Measurements from ENCODE around the gene SAMD8.

SAMD8 gene

GRCh38 chr10:75111365-75111906 lies at the start of gene SAMD8:
TSS of gene SAMD8 (plus strand) at chr10:75111656. CDS start at chr10:75150529, 38,873 bp downstream.
- peak; percentile 90 for ATAC-seq
- no peaks in the 10 kb centered on the region for H3K27me3 Mint-ChIP-seq
- peaks cover 57% of the 10 kb centered on the region for H3K4me1 Mint-ChIP-seq
- peak within 1 kb of the TSS; percentile 93 to 96 for H3K4me3 Mint-ChIP-seq
- peaks cover 0 to 6% of the 10 kb centered on the region in 2 donors for H3K9me3 Mint-ChIP-seq
- peak; percentile 97 to 99 for DNase-seq
- peak within 1 kb of the TSS; percentile 94 to 96 for H3K27ac Mint-ChIP-seq

- Mint-ChIP-seq H3K27me3 (no peaks in the 10 kb centered on the region), H3K27ac (no peak overlapping the region), H3K9me3 (no peaks in the 10 kb centered on the region), H3K4me1 (no peaks in the 10 kb centered on the region), H3K4me3 (no peak overlapping the region)
- ATAC-seq: no peak
- no peak for DNase-seq
Observed at GRCh38 chr10:75061709-75062505, 49.5 kb upstream of the SAMD8 start.

GRCh38 chr10:75062506-75063299 lies 48.8 kb upstream of the SAMD8 start:
- H3K4me3 Mint-ChIP-seq: no peak overlapping the region
- H3K27ac Mint-ChIP-seq: peak overlapping the region in 1 of 2 donors; percentile 54
- H3K9me3 Mint-ChIP-seq: no peaks in the 10 kb centered on the region
- DNase-seq: no peak
- H3K4me1 Mint-ChIP-seq: no peaks in the 10 kb centered on the region
- no peaks in the 10 kb centered on the region for H3K27me3 Mint-ChIP-seq
- no peak for ATAC-seq

- ATAC-seq (no peak), DNase-seq (no peak)
- Mint-ChIP-seq H3K27ac (no peak overlapping the region), H3K4me1 (no peaks in the 10 kb centered on the region), H3K9me3 (no peaks in the 10 kb centered on the region), H3K27me3 (no peaks in the 10 kb centered on the region), H3K4me3 (no peak overlapping the region)
Observed at GRCh38 chr10:75063461-75064230, 47.8 kb upstream of the SAMD8 start.

GRCh38 chr10:75065076-75065475 lies 46.4 kb upstream of the SAMD8 start:
- no peak overlapping the region for H3K27ac Mint-ChIP-seq
- no peak for ATAC-seq
- H3K4me3 Mint-ChIP-seq: no peak overlapping the region
- H3K27me3 Mint-ChIP-seq: no peaks in the 10 kb centered on the region
- DNase-seq: no peak
- H3K9me3 Mint-ChIP-seq: no peaks in the 10 kb centered on the region
- peaks cover 5% of the 10 kb centered on the region for H3K4me1 Mint-ChIP-seq

- no peak overlapping the region for H3K4me3 Mint-ChIP-seq
- no peaks in the 10 kb centered on the region for H3K9me3 Mint-ChIP-seq
- DNase-seq (no peak), ATAC-seq (no peak)
- H3K4me1 Mint-ChIP-seq: peaks cover 12% of the 10 kb centered on the region
- no peaks in the 10 kb centered on the region for H3K27me3 Mint-ChIP-seq
- no peak overlapping the region for H3K27ac Mint-ChIP-seq
Observed at GRCh38 chr10:75066271-75066670, 45.2 kb upstream of the SAMD8 start.

GRCh38 chr10:75067272-75067671 lies 44.2 kb upstream of the SAMD8 start:
- H3K4me1 Mint-ChIP-seq: peaks cover 12% of the 10 kb centered on the region
- H3K27me3 Mint-ChIP-seq: no peaks in the 10 kb centered on the region
- ATAC-seq (no peak), DNase-seq (no peak)
- no peaks in the 10 kb centered on the region for H3K9me3 Mint-ChIP-seq
- no peak overlapping the region for H3K4me3 Mint-ChIP-seq
- no peak overlapping the region for H3K27ac Mint-ChIP-seq

GRCh38 chr10:75068523-75068922 lies 42.9 kb upstream of the SAMD8 start:
- no peak for DNase-seq
- Mint-ChIP-seq H3K27me3 (no peaks in the 10 kb centered on the region), H3K4me3 (no peak overlapping the region), H3K9me3 (no peaks in the 10 kb centered on the region), H3K4me1 (peaks cover 12% of the 10 kb centered on the region), H3K27ac (no peak overlapping the region)
- no peak for ATAC-seq

- no peak for DNase-seq
- peaks cover 22% of the 10 kb centered on the region for H3K4me1 Mint-ChIP-seq
- H3K27me3 Mint-ChIP-seq: no peaks in the 10 kb centered on the region
- no peaks in the 10 kb centered on the region for H3K9me3 Mint-ChIP-seq
- ATAC-seq: no peak
- no peak overlapping the region for H3K4me3 Mint-ChIP-seq
- peak overlapping the region in 1 of 2 donors; percentile 69 for H3K27ac Mint-ChIP-seq
Observed at GRCh38 chr10:75070476-75070875, 41.0 kb upstream of the SAMD8 start.

GRCh38 chr10:75070961-75071428 lies 40.5 kb upstream of the SAMD8 start:
- no peaks in the 10 kb centered on the region for H3K27me3 Mint-ChIP-seq
- ATAC-seq: no peak
- no peak overlapping the region for H3K27ac Mint-ChIP-seq
- peaks cover 24% of the 10 kb centered on the region for H3K4me1 Mint-ChIP-seq
- H3K4me3 Mint-ChIP-seq: no peak overlapping the region
- H3K9me3 Mint-ChIP-seq: no peaks in the 10 kb centered on the region
- DNase-seq: no peak

GRCh38 chr10:75071756-75072155 lies 39.7 kb upstream of the SAMD8 start:
- Mint-ChIP-seq H3K4me3 (no peak overlapping the region), H3K4me1 (peaks cover 24% of the 10 kb centered on the region), H3K27ac (no peak overlapping the region), H3K9me3 (no peaks in the 10 kb centered on the region), H3K27me3 (no peaks in the 10 kb centered on the region)
- ATAC-seq (no peak), DNase-seq (no peak)

- Mint-ChIP-seq H3K9me3 (no peaks in the 10 kb centered on the region), H3K27me3 (no peaks in the 10 kb centered on the region), H3K27ac (no peak overlapping the region), H3K4me3 (no peak overlapping the region), H3K4me1 (peaks cover 24% of the 10 kb centered on the region)
- ATAC-seq (no peak), DNase-seq (no peak)
Observed at GRCh38 chr10:75072727-75073126, 38.7 kb upstream of the SAMD8 start.

- Mint-ChIP-seq H3K4me3 (no peak overlapping the region), H3K9me3 (no peaks in the 10 kb centered on the region), H3K27me3 (no peaks in the 10 kb centered on the region), H3K4me1 (peaks cover 24% of the 10 kb centered on the region), H3K27ac (no peak overlapping the region)
- no peak for ATAC-seq
- DNase-seq: no peak
Observed at GRCh38 chr10:75073442-75073841, 38.0 kb upstream of the SAMD8 start.

GRCh38 chr10:75074711-75075445 lies 36.6 kb upstream of the SAMD8 start:
- ATAC-seq: peak; percentile 69
- no peaks in the 10 kb centered on the region for H3K9me3 Mint-ChIP-seq
- no peak for DNase-seq
- H3K27ac Mint-ChIP-seq: peak overlapping the region; percentile 67 to 95
- peaks cover 21% of the 10 kb centered on the region for H3K4me1 Mint-ChIP-seq
- no peaks in the 10 kb centered on the region for H3K27me3 Mint-ChIP-seq
- H3K4me3 Mint-ChIP-seq: peak overlapping the region; percentile 36 to 51

- peaks cover 12% of the 10 kb centered on the region for H3K4me1 Mint-ChIP-seq
- peaks cover 5% of the 10 kb centered on the region in 2 donors for H3K9me3 Mint-ChIP-seq
Observed at GRCh38 chr10:75076348-75076747, 35.1 kb upstream of the SAMD8 start.

More at GRCh38 chr10:75076348-75076747, 35.1 kb upstream of the SAMD8 start:
- DNase-seq: no peak
- H3K4me3 Mint-ChIP-seq: no peak overlapping the region
- no peaks in the 10 kb centered on the region for H3K27me3 Mint-ChIP-seq
- no peak for ATAC-seq
- H3K27ac Mint-ChIP-seq: peak overlapping the region in 1 of 2 donors; percentile 35
